HFF-Myc (cell line): ENCODE measurements around the gene SERPINA12.

Source experiments
- DNase-seq: peaks from one replicate; pipeline ENCODE4 v3.0.0-alpha.2; 2011; ENCODE audit warnings: low read depth; ENCODE audit errors: extremely low read depth
- H3K4me3 ChIP-seq: replicated peaks from 2 replicates; pipeline ENCODE4 v1.5.1; 2011; ENCODE audit warnings: low read depth, mild to moderate bottlenecking, control low read depth, low read length
- CTCF ChIP-seq: IDR thresholded peaks from 2 replicates; pipeline ENCODE4 v1.5.1; 2012; ENCODE audit warnings: mild to moderate bottlenecking, low read depth, low read length, control low read depth; ENCODE audit errors: missing control alignments

The SERPINA12 gene

GRCh38 chr14:94548131-94548998 is 39.1 kb upstream of the SERPINA12 start:
- no peak for DNase-seq
- no peak for TF ChIP-seq CTCF

GRCh38 chr14:94547726-94548125 is 38.5 kb upstream of the SERPINA12 start:
- H3K4me3 ChIP-seq = no peak overlapping the region
- no peak for DNase-seq
- no peak for TF ChIP-seq CTCF

More at GRCh38 chr14:94548131-94548998, 39.1 kb upstream of the SERPINA12 start:
- no peak overlapping the region for H3K4me3 ChIP-seq

- no peak overlapping the region for H3K4me3 ChIP-seq
- no peak for TF ChIP-seq CTCF
- DNase-seq = no peak
Observed at GRCh38 chr14:94547151-94547680, 37.9 kb upstream of the SERPINA12 start.

DNA sequence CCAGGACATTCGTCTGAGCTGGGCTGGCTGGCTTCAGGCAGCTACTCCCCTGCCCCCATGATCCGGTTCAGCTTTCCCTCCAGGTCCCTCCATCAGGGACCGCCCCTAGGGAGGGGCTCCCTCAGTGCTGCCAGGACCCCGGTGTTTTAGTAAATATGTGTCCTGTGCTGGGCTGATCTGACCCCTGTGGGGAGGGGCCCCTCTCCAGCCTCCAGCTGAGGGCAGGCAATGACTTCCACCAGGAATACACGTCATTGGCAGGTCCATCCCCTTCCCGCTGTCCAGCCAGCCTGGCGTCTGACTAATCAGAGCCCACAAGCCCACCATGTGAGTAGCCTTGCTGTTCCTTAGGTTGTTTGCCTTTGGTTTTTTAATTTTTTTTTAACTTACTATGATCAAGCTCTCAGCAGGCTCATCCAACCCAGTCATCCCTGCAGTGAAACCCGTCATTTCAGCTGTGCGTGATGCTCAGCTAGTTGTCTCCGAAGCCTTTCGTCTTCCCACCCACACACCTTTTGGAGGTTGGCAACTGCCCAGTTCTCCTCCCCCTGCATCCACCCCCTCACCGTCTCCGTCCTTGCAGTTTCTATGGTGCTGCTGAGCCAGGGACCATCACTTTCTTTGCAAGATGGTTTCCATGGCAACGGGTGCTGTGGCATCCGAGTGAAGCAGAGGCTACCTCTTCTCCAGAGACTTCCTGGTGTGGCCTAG is 36.0 kb upstream of the SERPINA12 start:
- DNase-seq = no peak
- H3K4me3 ChIP-seq = no peak overlapping the region
- TF ChIP-seq CTCF = no peak

DNA sequence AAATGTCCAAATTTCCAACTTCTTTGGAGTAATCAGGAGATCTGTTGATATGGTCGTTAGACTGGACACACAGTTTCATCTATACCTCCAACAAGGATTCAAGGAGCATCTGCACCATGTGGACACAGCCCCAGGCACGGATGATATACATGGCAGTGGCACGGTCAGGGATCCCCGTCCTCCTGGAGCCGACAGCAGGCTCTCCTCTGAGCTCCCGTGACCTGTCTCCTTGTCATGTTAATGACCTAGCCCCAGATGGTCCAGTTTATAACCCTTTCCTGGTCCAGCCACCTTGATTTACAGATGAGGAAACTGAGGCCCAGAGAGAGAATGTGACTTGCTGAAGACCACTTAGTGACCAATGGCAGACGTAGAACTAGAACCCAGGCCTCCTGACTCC is 35.5 kb upstream of the SERPINA12 start:
- H3K4me3 ChIP-seq = no peak overlapping the region
- TF ChIP-seq CTCF = no peak
- no peak for DNase-seq

- H3K4me3 ChIP-seq = no peak overlapping the region
- TF ChIP-seq CTCF = no peak
- no peak for DNase-seq
Observed at GRCh38 chr14:94543449-94544124, 34.3 kb upstream of the SERPINA12 start.
